ENCODE measurements around the gene STRN4.

Gene STRN4

GRCh38 chr19:46687438-46688145 lies 58.7 kb downstream of the STRN4 start (continued):
- TF ChIP-seq TOX (CRISPR knock-in tag; IDR thresholded peaks at IDR 0.05; ENCODE audit: borderline replicate concordance), result no peak
- no peak for TF ChIP-seq GLIS3 (CRISPR knock-in tag; IDR thresholded peaks at IDR 0.05)
- TF ChIP-seq ZNF8 (CRISPR knock-in tag; IDR thresholded peaks at IDR 0.05), result no peak
- no peak for TF ChIP-seq ESRRG (CRISPR knock-in tag; IDR thresholded peaks at IDR 0.05)
- no peak for TF ChIP-seq RARB (CRISPR knock-in tag; IDR thresholded peaks at IDR 0.05)
- no peak for TF ChIP-seq ZC3H10 (CRISPR knock-in tag; IDR thresholded peaks at IDR 0.05)

- ATAC-seq, result no peak
- TF ChIP-seq ZNF8 (CRISPR knock-in tag; IDR thresholded peaks at IDR 0.05) (no peak), PATZ1 (CRISPR knock-in tag; IDR thresholded peaks at IDR 0.05; ENCODE audit: borderline replicate concordance) (no peak), ZFP3 (CRISPR knock-in tag; IDR thresholded peaks at IDR 0.05) (no peak), TSHZ2 (CRISPR knock-in tag; IDR thresholded peaks at IDR 0.05) (no peak), OSR1 (CRISPR knock-in tag; IDR thresholded peaks at IDR 0.05) (no peak), ZC3H10 (CRISPR knock-in tag; IDR thresholded peaks at IDR 0.05) (no peak)
Measured at GRCh38 chr19:46685189-46685588, 61.1 kb downstream of the STRN4 start.

- peak; percentile 71 for ATAC-seq
- TF ChIP-seq GLIS3 (CRISPR knock-in tag; IDR thresholded peaks at IDR 0.05) (no peak), ZNF565 (CRISPR knock-in tag; conservative IDR thresholded peaks at IDR 0.05; ENCODE audit: low read depth) (no peak), TSHZ2 (CRISPR knock-in tag; IDR thresholded peaks at IDR 0.05) (no peak), OSR1 (CRISPR knock-in tag; IDR thresholded peaks at IDR 0.05) (no peak), TOX (CRISPR knock-in tag; IDR thresholded peaks at IDR 0.05; ENCODE audit: borderline replicate concordance) (no peak), ISL1 (CRISPR knock-in tag; IDR thresholded peaks at IDR 0.05) (no peak), ZC3H10 (CRISPR knock-in tag; IDR thresholded peaks at IDR 0.05) (no peak), CSDC2 (CRISPR knock-in tag; IDR thresholded peaks at IDR 0.05) (no peak)
Measured at GRCh38 chr19:46678110-46678732, 68.0 kb downstream of the STRN4 start.

- ATAC-seq, result peak; percentile 85
- TF ChIP-seq OSR1 (CRISPR knock-in tag; IDR thresholded peaks at IDR 0.05) (no peak), ZFP3 (CRISPR knock-in tag; IDR thresholded peaks at IDR 0.05) (no peak), ZNF565 (CRISPR knock-in tag; conservative IDR thresholded peaks at IDR 0.05; ENCODE audit: low read depth) (no peak), ZC3H10 (CRISPR knock-in tag; IDR thresholded peaks at IDR 0.05) (no peak), TCF4 (CRISPR knock-in tag; IDR thresholded peaks at IDR 0.05; ENCODE audit: borderline replicate concordance) (no peak), SNAI2 (CRISPR knock-in tag; IDR thresholded peaks at IDR 0.05) (no peak), TSHZ2 (CRISPR knock-in tag; IDR thresholded peaks at IDR 0.05) (no peak), CREB5 (CRISPR knock-in tag; IDR thresholded peaks at IDR 0.05; ENCODE audit: low read depth) (no peak), ESRRG (CRISPR knock-in tag; IDR thresholded peaks at IDR 0.05) (no peak), PATZ1 (CRISPR knock-in tag; IDR thresholded peaks at IDR 0.05; ENCODE audit: borderline replicate concordance) (no peak), ZNF70 (CRISPR knock-in tag; IDR thresholded peaks at IDR 0.05) (no peak)
Measured at GRCh38 chr19:46674416-46675178, 71.7 kb downstream of the STRN4 start.

Measured in SK-N-SH treated with all-trans-retinoic acid at 6 μM for 48 hours (cell line).